B cell (primary cell): ENCODE data around the gene HNRNPF. TPM values are rescaled to one million over a fixed set of nuclear protein-coding genes. Genes with fewer than 3 reads are reported as not detected.

Source experiments
- ATAC-seq: fragments of 200-7000 bp; cut with Tn5 transposase; one replicate; pipeline ENCODE4 v1.10.0; 2021; ENCODE audit warnings: low read depth, mild to moderate bottlenecking, moderate number of reproducible peaks, moderate library complexity
- CTCF ChIA-PET: fragments of 350-600 bp; sonication (Branson Sonifier 250); formaldehyde crosslinking; loops from one replicate; lab custom pipeline; 2021; ENCODE audit warnings: antibody characterized with exemption, inconsistent platforms; lab: Charles Lee
- POLR2A ChIA-PET: fragments of 350-600 bp; sonication (Branson Sonifier 250); formaldehyde crosslinking; loops from one replicate; lab custom pipeline; 2021; ENCODE audit warnings: antibody characterized with exemption; lab: Charles Lee
- DNase-seq: peaks from one replicate; pipeline ENCODE4 v3.0.0; 2013
- H2AFZ ChIP-seq: 2 replicates; pipeline ENCODE4 v1.6.1; 2012; ENCODE audit warnings: mild to moderate bottlenecking, low read depth, low read length; ENCODE audit not compliant: insufficient read depth, poor library complexity, severe bottlenecking
- H3K27ac ChIP-seq, 2 donors: 1 replicate in 1 of 2; 2 replicates in 1 of 2; pipeline ENCODE4 v1.5.1; 2012 to 2013; ENCODE audit warnings: low read length in 2 of 2, mild to moderate bottlenecking in 2 of 2, moderate library complexity in 1 of 2
- H3K27me3 ChIP-seq, 4 experiments: fragments of 200-600 bp in 1 of 4; sonication (generic) in 1 of 4; replicated peaks in 1 of 4; 1 replicate in 2 of 4; 2 replicates in 2 of 4; pipeline versions ENCODE4 v1.6.1 to v1.7.0; 2013 to 2016; ENCODE audit warnings: low read length in 3 of 4, mild to moderate bottlenecking in 2 of 4, mixed read lengths in 1 of 4, moderate library complexity in 1 of 4; ENCODE audit not compliant: insufficient read depth in 4 of 4, control insufficient read depth in 3 of 4; ENCODE audit errors: control extremely low read depth in 1 of 4
- H3K36me3 ChIP-seq, 2 experiments: replicated peaks in 1 of 2; 1 replicate in 1 of 2; 2 replicates in 1 of 2; pipeline versions ENCODE4 v1.6.1 to v1.7.1; 2013; ENCODE audit warnings: low read length in 1 of 2; ENCODE audit not compliant: insufficient read depth in 2 of 2, control insufficient read depth in 1 of 2; ENCODE audit errors: control extremely low read depth in 1 of 2, extremely low read depth in 1 of 2
- H3K4me1 ChIP-seq, 2 donors: fragments of 200-600 bp in 1 of 2; sonication (generic) in 1 of 2; 1 replicate in 1 of 2; 2 replicates in 1 of 2; pipeline versions ENCODE4 v1.5.1 to v1.6.1; 2013 to 2017; ENCODE audit warnings: low read length in 2 of 2; ENCODE audit not compliant: control insufficient read depth in 2 of 2, insufficient read depth in 2 of 2
- H3K4me2 ChIP-seq: replicated peaks from 2 replicates; pipeline ENCODE3; 2012; ENCODE audit warnings: mild to moderate bottlenecking, low read depth, low read length; ENCODE audit not compliant: poor library complexity, severe bottlenecking
- H3K4me3 ChIP-seq, 5 experiments: fragments of 200-600 bp in 1 of 5; sonication (generic) in 1 of 5; 1 replicate in 3 of 5; 2 replicates in 2 of 5; pipeline versions ENCODE4 v1.5.1 to v1.7.0; 2011 to 2016; ENCODE audit warnings: low read length in 4 of 5, mild to moderate bottlenecking in 4 of 5, low read depth in 2 of 5, control low read depth in 1 of 5, moderate library complexity in 1 of 5; ENCODE audit not compliant: insufficient read depth in 1 of 5; ENCODE audit errors: control extremely low read depth in 1 of 5, extremely low read depth in 1 of 5
- H3K79me2 ChIP-seq: fragments of 200-600 bp; sonication (generic); one replicate; pipeline ENCODE4 v1.6.0; 2016; ENCODE audit warnings: low read length; ENCODE audit not compliant: control insufficient read depth, insufficient read depth
- H3K9ac ChIP-seq: fragments of 200-600 bp; sonication (generic); 2 replicates; pipeline ENCODE4 v1.6.1; 2017; ENCODE audit warnings: mild to moderate bottlenecking, low read length, moderate library complexity
- H3K9me3 ChIP-seq, 3 donors: one replicate each; pipeline versions ENCODE4 v1.6.1 to v1.7.1; 2013; ENCODE audit warnings: low read length in 2 of 3; ENCODE audit not compliant: control insufficient read depth in 2 of 3, insufficient read depth in 1 of 3; ENCODE audit errors: control extremely low read depth in 1 of 3
- H4K20me1 ChIP-seq: 2 replicates; pipeline ENCODE4 v1.6.0; 2012; ENCODE audit warnings: mild to moderate bottlenecking, low read length; ENCODE audit not compliant: insufficient read depth, control insufficient read depth, poor library complexity, severe bottlenecking
- H3K27ac Mint-ChIP-seq: one replicate; pipeline ENCODE4 v1.8.0; 2021; ENCODE audit warnings: mixed read lengths
- H3K27me3 Mint-ChIP-seq: one replicate; pipeline ENCODE4 v1.8.0; 2021; ENCODE audit warnings: mixed read lengths
- H3K4me1 Mint-ChIP-seq: one replicate; pipeline ENCODE4 v1.8.0; 2021; ENCODE audit warnings: mixed read lengths
- H3K4me3 Mint-ChIP-seq: one replicate; pipeline ENCODE4 v1.8.0; 2021; ENCODE audit warnings: mixed read lengths
- H3K9me3 Mint-ChIP-seq: one replicate; pipeline ENCODE4 v1.8.0; 2022; ENCODE audit warnings: mixed read lengths; ENCODE audit not compliant: insufficient read depth
- CTCF ChIP-seq: fragments of 200-600 bp; IDR thresholded peaks from one replicate; pipeline ENCODE4 v1.8.0; 2022; ENCODE audit warnings: antibody characterized with exemption, mild to moderate bottlenecking
- EZH2 ChIP-seq: IDR thresholded peaks from 2 replicates; pipeline ENCODE4 v1.6.1; 2012; ENCODE audit warnings: borderline replicate concordance, low read depth, mild to moderate bottlenecking, moderate library complexity, low read length; ENCODE audit not compliant: insufficient read depth, poor library complexity, severe bottlenecking
- WGBS: methylation state at CpG from one replicate; pipeline ENCODE4 v1.1.5; 2013; ENCODE audit warnings: missing lambda C conversion rate; ENCODE audit not compliant: insufficient coverage; 5-methylcytosine and 5-hydroxymethylcytosine counted together
- intact Hi-C: fragments of 100-400 bp; cut with micrococcal nuclease; formaldehyde crosslinking; loops from one replicate; pipeline ENCODE4 v1.10.0; 2022
- polyA plus RNA-seq: library from polyadenylated mRNA; depleted of rRNA; stranded (reverse); fragments of >200 nt; gene quantifications from 2 replicates; pipeline ENCODE4 v1.2.3, GENCODE V29; 2012
- total RNA-seq, 2 donors: library from RNA; stranded (reverse); fragments of 120-200 nt in 1 of 2; gene quantifications; 1 replicate in 1 of 2; 2 replicates in 1 of 2; pipeline versions ENCODE4 v1.2.3 to v1.2.4, GENCODE V29; 2013 to 2022

The HNRNPF gene
- total and polyA plus RNA-seq, 2 donors (not counting 1 experiment from before 2014, with no cell fraction given) = 76.7 to 161 TPM

GRCh38 chr10:43396061-43396927 is 12.7 kb downstream of the HNRNPF start:
- ATAC-seq (peak; percentile 70), DNase-seq (peak; percentile 72)
- Mint-ChIP-seq H3K27me3 (no peaks in the 10 kb centered on the region), H3K4me1 (peaks cover 70% of the 10 kb centered on the region), H3K4me3 (peak overlapping the region; percentile 87), H3K27ac (peak overlapping the region; percentile 91), H3K9me3 (no peaks in the 10 kb centered on the region)
- POLR2A ChIA-PET = interaction anchor here (0.5 to 1.9 kb wide), 11 partner anchors 11 to 62 kb away, joined by 3 to 21 read pairs (median 5); partner anchors contain the start of genes HNRNPF and ZNF487
- CTCF ChIA-PET = interaction anchor here (0.8 to 1.0 kb wide), 3 partner anchors 41 to 48 kb away, joined by 3 to 4 read pairs (median 3); partner anchors contain the start of gene ZNF487
- H4K20me1 ChIP-seq = peaks cover 79% of the 10 kb centered on the region
- WGBS = 23% methylated on average over 54 of the region's 71 CpGs
- H3K4me1 ChIP-seq = peaks cover 60 to 72% of the 10 kb centered on the region in 2 donors
- intact Hi-C loops = loop anchor here (1.0 to 2.0 kb wide), 2 partner anchors 33 to 40 kb away; no protein-coding TSS in a partner anchor
- peak overlapping the region; percentile 18 to 75 (median 61) for H3K4me3 ChIP-seq
- H3K36me3 ChIP-seq = peaks cover 5 to 56% of the 10 kb centered on the region in 2 experiments
- peak overlapping the region; percentile 78 for H3K9ac ChIP-seq
- TF ChIP-seq EZH2 (no peak), CTCF (no peak)
- H3K4me2 ChIP-seq = peak overlapping the region; percentile 88
- peak overlapping the region; percentile 85 to 97 for H3K27ac ChIP-seq
- H2AFZ ChIP-seq = peak overlapping the region; percentile 66
- peaks cover 97% of the 10 kb centered on the region for H3K79me2 ChIP-seq
- H3K27me3 ChIP-seq = no peaks in the 10 kb centered on the region
- H3K9me3 ChIP-seq = no peaks in the 10 kb centered on the region
